ENCODE results near the gene MAP7D2.
"Not testable (repeated sequence)": the region's sequence is repeated elsewhere in the genome, so short reads cannot be mapped to it uniquely, and the experiment has no call there.

MAP7D2 gene

GRCh38 chrX:20116577-20117240, at the start of gene MAP7D2:
MAP7D2 (minus strand) TSS chrX:20116907; CDS start chrX:20116879, 28 bp downstream.
- DNase-seq, result peak in 23 of 56 donors; percentile 0 to 51 (median 14)

GRCh38 chrX:20162516-20162915, 45.8 kb upstream of the MAP7D2 start:
- DNase-seq, result not testable (repeated sequence)

- peak in 5 of 56 donors; percentile 0 to 3 (median 3) for DNase-seq
Measured at GRCh38 chrX:20159797-20160385, 43.2 kb upstream of the MAP7D2 start.

- DNase-seq, result no peak
Measured at GRCh38 chrX:20151689-20152088, 35.0 kb upstream of the MAP7D2 start.

GRCh38 chrX:20149326-20149725, 32.6 kb upstream of the MAP7D2 start:
- no peak for DNase-seq

- DNase-seq, result no peak
Measured at GRCh38 chrX:20147561-20147960, 30.9 kb upstream of the MAP7D2 start.

- no peak for DNase-seq
Measured at GRCh38 chrX:20144491-20144890, 27.8 kb upstream of the MAP7D2 start.

GRCh38 chrX:20143561-20143960, 26.9 kb upstream of the MAP7D2 start:
- no peak for DNase-seq

GRCh38 chrX:20143111-20143510, 26.4 kb upstream of the MAP7D2 start:
- no peak for DNase-seq

GRCh38 chrX:20141281-20142220, 24.8 kb upstream of the MAP7D2 start, which contains the start of gene EIF1AX:
EIF1AX (minus strand) TSS chrX:20141838; CDS start chrX:20141640, 198 bp downstream.
- DNase-seq, result peak; percentile 38 to 100 (median 96)

- no peak for DNase-seq
Measured at GRCh38 chrX:20140420-20140819, 23.7 kb upstream of the MAP7D2 start.

GRCh38 chrX:20139966-20140365, 23.3 kb upstream of the MAP7D2 start:
- no peak for DNase-seq

GRCh38 chrX:20135944-20136343, 19.2 kb upstream of the MAP7D2 start:
- no peak for DNase-seq

GRCh38 chrX:20132666-20133065, 16.0 kb upstream of the MAP7D2 start:
- no peak for DNase-seq

GRCh38 chrX:20130357-20130756, 13.7 kb upstream of the MAP7D2 start:
- no peak for DNase-seq

- DNase-seq, result no peak
Measured at GRCh38 chrX:20129547-20129946, 12.8 kb upstream of the MAP7D2 start.

GRCh38 chrX:20128670-20129069, 12.0 kb upstream of the MAP7D2 start:
- DNase-seq, result no peak

GRCh38 chrX:20127440-20127839, 10.7 kb upstream of the MAP7D2 start:
- not testable (repeated sequence) for DNase-seq

GRCh38 chrX:20126833-20127232, 10.1 kb upstream of the MAP7D2 start:
- not testable (repeated sequence) for DNase-seq

- no peak for DNase-seq
Measured at GRCh38 chrX:20124964-20125363, 8.3 kb upstream of the MAP7D2 start.

GRCh38 chrX:20118065-20118824, 1.5 kb upstream of the MAP7D2 start:
- DNase-seq, result no peak

Measured in nucleus accumbens (tissue), 56 donors.